Measurements from ENCODE around the gene JAKMIP1.

The JAKMIP1 gene

GRCh38 chr4:6069845-6070709 is 130.3 kb downstream of the JAKMIP1 start:
- H3K4me3 ChIP-seq (ENCODE audit: low read length): no peak overlapping the region
- no peak for DNase-seq (ENCODE audit: low read depth)
- TF ChIP-seq, protein P1, sequence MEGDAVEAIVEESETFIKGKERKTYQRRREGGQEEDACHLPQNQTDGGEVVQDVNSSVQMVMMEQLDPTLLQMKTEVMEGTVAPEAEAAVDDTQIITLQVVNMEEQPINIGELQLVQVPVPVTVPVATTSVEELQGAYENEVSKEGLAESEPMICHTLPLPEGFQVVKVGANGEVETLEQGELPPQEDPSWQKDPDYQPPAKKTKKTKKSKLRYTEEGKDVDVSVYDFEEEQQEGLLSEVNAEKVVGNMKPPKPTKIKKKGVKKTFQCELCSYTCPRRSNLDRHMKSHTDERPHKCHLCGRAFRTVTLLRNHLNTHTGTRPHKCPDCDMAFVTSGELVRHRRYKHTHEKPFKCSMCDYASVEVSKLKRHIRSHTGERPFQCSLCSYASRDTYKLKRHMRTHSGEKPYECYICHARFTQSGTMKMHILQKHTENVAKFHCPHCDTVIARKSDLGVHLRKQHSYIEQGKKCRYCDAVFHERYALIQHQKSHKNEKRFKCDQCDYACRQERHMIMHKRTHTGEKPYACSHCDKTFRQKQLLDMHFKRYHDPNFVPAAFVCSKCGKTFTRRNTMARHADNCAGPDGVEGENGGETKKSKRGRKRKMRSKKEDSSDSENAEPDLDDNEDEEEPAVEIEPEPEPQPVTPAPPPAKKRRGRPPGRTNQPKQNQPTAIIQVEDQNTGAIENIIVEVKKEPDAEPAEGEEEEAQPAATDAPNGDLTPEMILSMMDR (IDR thresholded peaks at IDR 0.05; ENCODE audit: insufficient read depth, low read depth, low read length, missing control alignments): no peak

- DNase-seq (ENCODE audit: low read depth): no peak
- H3K4me3 ChIP-seq (ENCODE audit: low read length): no peak overlapping the region
- TF ChIP-seq, protein P1 (IDR thresholded peaks at IDR 0.05; ENCODE audit: insufficient read depth, low read depth, low read length, missing control alignments): no peak
Measured at GRCh38 chr4:6068986-6069385, 131.4 kb downstream of the JAKMIP1 start.

DNA sequence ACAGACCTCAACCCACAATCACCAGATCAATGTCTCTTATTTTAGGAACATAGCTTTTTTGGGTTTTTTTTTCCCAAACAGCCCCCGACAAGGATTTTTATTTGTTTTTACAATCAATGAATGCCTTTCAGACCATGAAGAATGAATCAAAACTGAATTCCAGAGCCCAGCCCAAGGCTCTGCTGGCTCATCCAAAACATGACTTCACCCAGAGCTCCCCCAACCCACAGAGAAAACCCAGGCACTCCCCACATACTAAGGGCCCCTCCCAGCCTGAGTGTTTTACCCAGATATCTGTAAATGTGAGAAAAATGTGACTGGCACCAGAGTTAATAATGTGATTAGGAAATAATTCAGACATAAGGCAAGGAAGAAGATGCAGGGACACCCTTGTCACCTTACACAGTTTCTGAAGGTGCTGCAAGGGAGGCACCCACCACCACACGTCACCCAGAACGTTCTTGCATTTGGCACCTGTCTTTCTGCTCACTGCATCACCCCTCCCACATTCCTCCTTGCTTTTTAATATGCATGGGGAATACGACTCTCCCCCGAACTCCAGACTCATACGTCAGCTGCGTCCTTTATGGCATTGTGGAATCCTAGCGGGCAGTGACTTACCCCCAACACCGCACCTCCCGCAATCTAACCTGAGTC is 134.3 kb downstream of the JAKMIP1 start:
- no peak for DNase-seq (ENCODE audit: low read depth)
- no peak overlapping the region for H3K4me3 ChIP-seq (ENCODE audit: low read length)
- TF ChIP-seq, protein P1 (IDR thresholded peaks at IDR 0.05; ENCODE audit: insufficient read depth, low read depth, low read length, missing control alignments): no peak

- DNase-seq (ENCODE audit: low read depth): no peak
- TF ChIP-seq, protein P1 (IDR thresholded peaks at IDR 0.05; ENCODE audit: insufficient read depth, low read depth, low read length, missing control alignments): no peak
- no peak overlapping the region for H3K4me3 ChIP-seq (ENCODE audit: low read length)
Measured at GRCh38 chr4:6065166-6065565, 135.2 kb downstream of the JAKMIP1 start.

DNA sequence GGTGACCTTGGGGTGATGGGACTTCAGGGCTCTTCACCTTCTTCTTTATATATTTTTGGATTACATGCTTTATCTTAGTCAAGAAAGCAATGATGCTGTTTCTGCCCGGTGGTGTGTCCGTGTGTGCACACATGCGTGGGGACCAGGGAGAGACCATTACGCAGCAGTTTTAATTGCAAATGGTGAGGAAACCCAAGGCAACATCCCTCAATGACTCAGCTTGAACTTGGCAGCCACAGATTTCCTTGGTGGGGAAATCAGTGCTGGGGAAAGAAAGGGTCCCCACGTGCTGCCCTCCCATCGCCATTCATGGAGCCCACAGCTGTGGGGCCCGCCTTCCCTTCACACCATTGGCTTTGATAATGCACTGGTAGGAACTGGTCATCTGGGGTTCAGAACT is 136.0 kb downstream of the JAKMIP1 start:
- TF ChIP-seq, protein P1 (IDR thresholded peaks at IDR 0.05; ENCODE audit: insufficient read depth, low read depth, low read length, missing control alignments): no peak
- H3K4me3 ChIP-seq (ENCODE audit: low read length): no peak overlapping the region
- DNase-seq (ENCODE audit: low read depth): no peak

DNA sequence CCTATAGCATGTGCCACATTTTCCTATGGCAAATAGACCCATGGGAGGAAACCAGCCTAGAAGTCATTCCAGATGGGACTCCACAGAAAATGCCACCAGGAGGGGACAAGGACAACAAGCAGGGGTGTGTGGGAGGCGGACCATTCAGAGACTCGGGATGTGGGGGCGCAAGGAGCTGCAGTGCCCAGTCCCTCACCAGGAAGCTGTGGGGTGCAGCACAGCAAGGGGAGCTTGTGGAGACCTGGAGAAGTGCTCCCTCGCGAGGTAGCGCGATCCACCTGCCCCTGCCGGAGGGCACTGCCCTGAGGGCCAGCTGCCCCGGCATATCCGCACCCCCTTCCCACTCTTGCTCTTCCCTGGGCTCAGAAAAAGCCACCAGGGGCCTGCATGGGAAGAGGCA is 136.7 kb downstream of the JAKMIP1 start:
- H3K4me3 ChIP-seq (ENCODE audit: low read length): no peak overlapping the region
- TF ChIP-seq, protein P1 (IDR thresholded peaks at IDR 0.05; ENCODE audit: insufficient read depth, low read depth, low read length, missing control alignments): no peak
- DNase-seq (ENCODE audit: low read depth): no peak
